ENCODE results near the gene GJC2. TPM values are rescaled to one million over a fixed set of nuclear protein-coding genes. Genes with fewer than 3 reads are reported as not detected.

GJC2 gene
- polyA plus RNA-seq (2012; ENCODE audit: insufficient read depth, insufficient read length, low read depth), result 3.7 TPM

- Histone ChIP-seq H3K4me1 (peaks cover 21% of the 10 kb centered on the region), H3K4me3 (ENCODE audit: low read depth, low read length) (no peak within 1 kb of the TSS), H3K36me3 (peaks cover 3% of the 10 kb centered on the region), H3K9me3 (no peaks in the 10 kb centered on the region), H3K27me3 (no peaks in the 10 kb centered on the region)
- no peak for TF ChIP-seq CTCF (IDR thresholded peaks at IDR 0.05; ENCODE audit: low read depth, low read length)
- peak; percentile 61 for DNase-seq
These were observed at the start of gene GJC2 for GRCh38 chr1:228149406-228150119. Gene GJC2 (plus strand): TSS chr1:228149930. CDS start chr1:228157759, 7,829 bp downstream.

GRCh38 chr1:228100822-228101613 is 48.7 kb upstream of the GJC2 start:
- Histone ChIP-seq H3K4me1 (no peaks in the 10 kb centered on the region), H3K9me3 (no peaks in the 10 kb centered on the region), H3K4me3 (ENCODE audit: low read depth, low read length) (peak overlapping the region; percentile 68), H3K36me3 (peaks cover 40% of the 10 kb centered on the region), H3K27me3 (no peaks in the 10 kb centered on the region)
- TF ChIP-seq CTCF (IDR thresholded peaks at IDR 0.05; ENCODE audit: low read depth, low read length), result no peak
- no peak for DNase-seq

GRCh38 chr1:228101614-228101993 is 48.1 kb upstream of the GJC2 start:
- no peak for TF ChIP-seq CTCF (IDR thresholded peaks at IDR 0.05; ENCODE audit: low read depth, low read length)
- Histone ChIP-seq H3K9me3 (no peaks in the 10 kb centered on the region), H3K27me3 (no peaks in the 10 kb centered on the region), H3K36me3 (peaks cover 42% of the 10 kb centered on the region), H3K4me3 (ENCODE audit: low read depth, low read length) (peak overlapping the region; percentile 68), H3K4me1 (no peaks in the 10 kb centered on the region)
- no peak for DNase-seq

GRCh38 chr1:228101994-228102790 is 47.5 kb upstream of the GJC2 start:
- H3K36me3 ChIP-seq, result peaks cover 38% of the 10 kb centered on the region
- TF ChIP-seq CTCF (IDR thresholded peaks at IDR 0.05; ENCODE audit: low read depth, low read length), result peak; percentile 31; the same call in 1 of the 2 replicates
- peak overlapping the region; percentile 68 for H3K4me3 ChIP-seq (ENCODE audit: low read depth, low read length)
- H3K9me3 ChIP-seq, result no peaks in the 10 kb centered on the region
- H3K27me3 ChIP-seq, result no peaks in the 10 kb centered on the region
- no peaks in the 10 kb centered on the region for H3K4me1 ChIP-seq
- DNase-seq, result peak; percentile 71

GRCh38 chr1:228102791-228103620 is 46.7 kb upstream of the GJC2 start, which contains the start of gene C1orf35:
Gene C1orf35 (minus strand): TSS chr1:228103325. CDS start chr1:228103227, 98 bp downstream.
- DNase-seq, result peak; percentile 97
- Histone ChIP-seq H3K27me3 (no peaks in the 10 kb centered on the region), H3K36me3 (peaks cover 35% of the 10 kb centered on the region), H3K4me3 (ENCODE audit: low read depth, low read length) (peak within 1 kb of the TSS; percentile 68), H3K4me1 (no peaks in the 10 kb centered on the region), H3K9me3 (no peaks in the 10 kb centered on the region)
- no peak for TF ChIP-seq CTCF (IDR thresholded peaks at IDR 0.05; ENCODE audit: low read depth, low read length)
